Heart right ventricle (tissue), 16 donors: Measurements from ENCODE around the gene ZBTB7C. TPM values are rescaled to one million over a fixed set of nuclear protein-coding genes. Genes with fewer than 3 reads are reported as not detected.

Experiments
- ATAC-seq, 8 donors: fragments of 200-7000 bp; cut with Tn5 transposase; one replicate each; pipeline ENCODE4 v1.9.1; 2020; ENCODE audit warnings: mild to moderate bottlenecking in 8 of 8, moderate library complexity in 8 of 8, moderate number of reproducible peaks in 1 of 8
- DNase-seq, 2 donors: peaks; one replicate each; pipeline ENCODE4 v3.0.0-alpha.2; 2020
- H3K27ac ChIP-seq, 10 donors: fragments of 200-600 bp; sonication (generic) in 2 of 10; one replicate each; pipeline versions ENCODE4 v1.5.0 to v1.8.0; 2020 to 2022; ENCODE audit warnings: mild to moderate bottlenecking in 3 of 10
- H3K27me3 ChIP-seq, 7 donors: fragments of 200-600 bp; one replicate each; pipeline ENCODE4 v1.8.0; 2021 to 2022; ENCODE audit warnings: mild to moderate bottlenecking in 2 of 7
- H3K36me3 ChIP-seq, 9 donors: fragments of 200-600 bp; sonication (generic) in 1 of 9; one replicate each; pipeline versions ENCODE4 v1.5.0 to v1.8.0; 2020 to 2022; ENCODE audit warnings: mild to moderate bottlenecking in 2 of 9
- H3K4me1 ChIP-seq, 9 donors: fragments of 200-600 bp; sonication (generic) in 1 of 9; one replicate each; pipeline versions ENCODE4 v1.5.0 to v1.8.0; 2020 to 2022; ENCODE audit warnings: mild to moderate bottlenecking in 4 of 9
- H3K4me3 ChIP-seq, 10 donors: fragments of 200-600 bp; sonication (generic) in 2 of 10; one replicate each; pipeline versions ENCODE4 v1.5.0 to v1.8.0; 2020 to 2022; ENCODE audit warnings: mild to moderate bottlenecking in 7 of 10, moderate library complexity in 2 of 10
- H3K9me3 ChIP-seq, 11 donors: fragments of 200-600 bp in 10 of 11; sonication (generic) in 2 of 11; one replicate each; pipeline versions ENCODE4 v1.5.0 to v1.8.0; 2013 to 2022; ENCODE audit warnings: mild to moderate bottlenecking in 2 of 11, control low read depth in 1 of 11, moderate library complexity in 1 of 11
- CTCF ChIP-seq, 9 donors: fragments of 200-600 bp; sonication (generic) in 2 of 9; IDR thresholded peaks; one replicate each; pipeline versions ENCODE4 v1.5.0 to v1.8.0; 2021 to 2022; ENCODE audit warnings: antibody characterized with exemption in 9 of 9, mild to moderate bottlenecking in 5 of 9, moderate library complexity in 1 of 9
- WGBS, 2 donors: extraction: QIAGEN DNeasy Blood & Tissue Kit; methylation state at CpG; one replicate each; pipeline ENCODE4 v1.1.7; 2013; ENCODE audit warnings: inconsistent platforms in 1 of 2; 5-methylcytosine and 5-hydroxymethylcytosine counted together
- intact Hi-C, 10 donors: fragments of 100-400 bp; cut with DNase I; formaldehyde crosslinking; loops; one replicate each; pipeline versions ENCODE4 v1.11.1 to v1.14.2; 2022
- polyA plus RNA-seq, 2 donors: library from polyadenylated mRNA; stranded (reverse); fragments of 200-250 nt; gene quantifications; one replicate each; pipeline ENCODE4 v1.2.3, GENCODE V29; 2013
- total RNA-seq, 10 donors: library from RNA; stranded (reverse); fragmentation: NEBNext Ultra II Directional in 3 of 10; extraction: Animal tissue kit (Norgen Biotek cat#: 25700) in 3 of 10; gene quantifications; one replicate each; pipeline versions ENCODE4 v1.2.1 to v1.2.4, GENCODE V29; 2021 to 2023
- donor health status: Arrhythmogenic right ventricular cardiomyopathy.
- donor health status: ischemic (EF 13 %, LVEDD 7.1; RV severe dilation, severe dysfunction).
- donor health status: healthy with polysubstance abuse.
- donor health status: DM: no; HTN: yes; CAD: no.
- donor health status: DM: no; HTN: no; CAD: no.
- donor health status: ischemic (EF 25% LVEDD 6.9; RV normal size, moderate dysfunction).
- donor health status: ischemic (EF 25% LVEDD 5.7; RV mildly dilated, moderate dysfunction).
- donor health status: healthy.
- donor health status: DM: yes; HTN: yes; CAD: no.
- donor health status: Ischemic cardiomyopathy.
- donor health status: ischemic (EF 35%, LVEDD 5.7; RV mildly dilated, moderate dysfunction).
- donor health status: nonischemic (EF 11% LVEDD 7.7; RV severe dilation, severe dysfunction).
- donor health status: DM: yes; HTN: yes; CAD: no.
- donor health status: PGD.
- donor health status: ischemic (EF 29% LVEDD 5.4; RV normal size, mild dysfunction).
- donor health status: nonischemic (EF 23%, LVEDD 6.1; RV moderate dilation, normal function).

ZBTB7C gene
- total and polyA plus RNA-seq, 12 donors, result 0.49 to 6.3 (median 1.5) TPM

GRCh38 chr18:48279312-48279711 is 129.9 kb downstream of the ZBTB7C start:
- no peak for TF ChIP-seq CTCF (IDR thresholded peaks at IDR 0.05)
- Histone ChIP-seq H3K4me1 (no peaks in the 10 kb centered on the region), H3K36me3 (no peaks in the 10 kb centered on the region), H3K27me3 (no peaks in the 10 kb centered on the region), H3K9me3 (peaks cover 0 to 4% (median 0%) of the 10 kb centered on the region in 11 donors), H3K27ac (no peak overlapping the region), H3K4me3 (no peak overlapping the region)
- intact Hi-C loops, result no loop called here
- 68 to 75% methylated on average over 2 of the region's 2 CpGs for WGBS, 2 donors
- no peak for DNase-seq
- no peak for ATAC-seq

- ATAC-seq (no peak), DNase-seq (no peak)
- no peaks in the 10 kb centered on the region for H3K36me3 ChIP-seq
- H3K9me3 ChIP-seq, result peaks cover 0 to 4% (median 0%) of the 10 kb centered on the region in 11 donors
- H3K27ac ChIP-seq, result no peak overlapping the region
- H3K4me3 ChIP-seq, result no peak overlapping the region
- intact Hi-C loops, result no loop called here
- TF ChIP-seq CTCF (IDR thresholded peaks at IDR 0.05), result no peak
- no peaks in the 10 kb centered on the region for H3K27me3 ChIP-seq
- H3K4me1 ChIP-seq, result no peaks in the 10 kb centered on the region
- 85 to 90% methylated on average over 2 of the region's 2 CpGs for WGBS, 2 donors
Measured at GRCh38 chr18:48278081-48278480, 131.1 kb downstream of the ZBTB7C start.

DNA sequence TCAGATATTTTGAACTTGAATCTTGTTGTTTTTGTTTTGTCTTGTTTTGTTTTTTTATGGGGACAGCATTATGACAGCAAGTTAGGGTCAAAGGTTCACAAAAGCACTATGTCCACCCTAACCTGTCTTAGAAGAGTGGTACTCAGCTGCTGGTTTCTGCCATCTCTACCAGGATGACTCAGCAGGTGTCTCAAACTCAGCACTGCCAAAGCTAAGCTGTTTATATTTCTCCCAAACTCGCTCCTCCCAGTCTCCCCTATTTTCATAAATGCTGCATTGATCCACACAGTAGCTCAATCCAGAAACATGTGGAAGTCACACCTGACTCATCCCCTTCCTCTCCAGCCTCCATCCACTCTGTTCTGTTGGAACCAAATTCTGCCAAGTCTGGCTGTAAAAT is 134.9 kb downstream of the ZBTB7C start:
- H3K36me3 ChIP-seq, result no peaks in the 10 kb centered on the region
- no peak overlapping the region for H3K4me3 ChIP-seq
- peaks cover 0 to 4% (median 0%) of the 10 kb centered on the region in 11 donors for H3K9me3 ChIP-seq
- H3K27me3 ChIP-seq, result no peaks in the 10 kb centered on the region
- no peak for DNase-seq
- TF ChIP-seq CTCF (IDR thresholded peaks at IDR 0.05), result no peak
- no peak overlapping the region for H3K27ac ChIP-seq
- 77 to 79% methylated on average over 1 of the region's 1 CpG for WGBS, 2 donors
- intact Hi-C loops, result no loop called here
- ATAC-seq, result no peak
- H3K4me1 ChIP-seq, result no peaks in the 10 kb centered on the region

DNA sequence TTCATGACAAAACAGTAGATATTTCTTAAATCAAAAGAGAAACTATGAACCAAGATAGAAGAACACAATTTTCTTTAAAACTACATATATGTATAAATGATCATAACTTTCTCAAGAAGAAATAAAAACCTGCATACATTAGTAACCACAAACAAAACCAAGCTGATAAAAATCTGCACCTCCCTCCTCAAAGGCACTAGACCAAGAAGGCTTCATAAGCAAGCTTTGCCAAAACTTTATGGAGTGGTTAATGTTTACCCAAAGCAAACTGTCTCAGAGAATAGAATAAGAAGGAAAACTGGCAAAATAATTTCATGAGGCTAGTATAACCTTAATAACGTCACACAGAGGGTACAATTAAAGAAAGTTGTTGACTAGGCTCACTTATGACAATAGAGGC is 138.3 kb downstream of the ZBTB7C start:
- Histone ChIP-seq H3K9me3 (no peaks in the 10 kb centered on the region), H3K27ac (no peak overlapping the region), H3K36me3 (no peaks in the 10 kb centered on the region), H3K4me1 (no peaks in the 10 kb centered on the region), H3K4me3 (no peak overlapping the region), H3K27me3 (no peaks in the 10 kb centered on the region)
- intact Hi-C loops, result no loop called here
- DNase-seq (no peak), ATAC-seq (no peak)
- WGBS, 2 donors, result 92 to 95% methylated on average over 1 of the region's 1 CpG
- no peak for TF ChIP-seq CTCF (IDR thresholded peaks at IDR 0.05)
